ENCODE data around the gene SPCS3. TPM values are rescaled to one million over a fixed set of nuclear protein-coding genes. Genes with fewer than 3 reads are reported as not detected.
"Not testable (repeated sequence)": the region's sequence is repeated elsewhere in the genome, so short reads cannot be mapped to it uniquely, and the experiment has no call there.

The SPCS3 gene
- total RNA-seq, 2 donors from 2014 or later = 79.1 to 87.2 TPM

DNA sequence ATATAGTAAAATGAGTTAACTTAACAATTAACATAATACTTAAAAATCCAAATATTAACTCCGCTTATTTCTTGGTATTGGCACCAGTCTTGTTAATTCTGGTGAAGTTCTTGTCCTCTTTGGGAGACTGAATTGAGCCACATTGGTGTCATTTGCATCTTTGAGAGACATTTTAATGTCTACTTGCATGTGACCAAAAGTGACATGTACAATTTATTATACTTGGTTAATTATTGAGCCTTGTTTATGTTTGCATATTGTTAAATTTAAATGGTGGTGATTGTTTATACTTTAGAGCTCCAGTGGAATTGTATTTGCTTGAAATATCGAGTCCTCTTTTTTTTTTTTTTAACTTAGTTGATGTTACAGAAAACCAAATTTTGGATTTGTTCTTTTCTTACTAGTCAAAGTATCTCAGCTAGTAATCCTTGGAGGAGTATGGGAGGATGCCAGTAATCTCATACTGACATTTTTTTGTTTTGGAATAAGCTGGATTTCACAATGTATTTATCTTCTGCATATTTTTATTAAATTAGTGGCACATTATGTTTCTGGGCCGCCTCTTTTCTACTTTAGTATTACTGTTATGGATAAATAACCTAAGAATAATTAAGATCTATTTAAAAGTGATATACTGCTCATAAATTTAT is 3.9 kb downstream of the SPCS3 start:
- no peak for ATAC-seq
- TF ChIP-seq POLR2A (IDR thresholded peaks at IDR 0.05) = no peak
- TF ChIP-seq, protein P1, sequence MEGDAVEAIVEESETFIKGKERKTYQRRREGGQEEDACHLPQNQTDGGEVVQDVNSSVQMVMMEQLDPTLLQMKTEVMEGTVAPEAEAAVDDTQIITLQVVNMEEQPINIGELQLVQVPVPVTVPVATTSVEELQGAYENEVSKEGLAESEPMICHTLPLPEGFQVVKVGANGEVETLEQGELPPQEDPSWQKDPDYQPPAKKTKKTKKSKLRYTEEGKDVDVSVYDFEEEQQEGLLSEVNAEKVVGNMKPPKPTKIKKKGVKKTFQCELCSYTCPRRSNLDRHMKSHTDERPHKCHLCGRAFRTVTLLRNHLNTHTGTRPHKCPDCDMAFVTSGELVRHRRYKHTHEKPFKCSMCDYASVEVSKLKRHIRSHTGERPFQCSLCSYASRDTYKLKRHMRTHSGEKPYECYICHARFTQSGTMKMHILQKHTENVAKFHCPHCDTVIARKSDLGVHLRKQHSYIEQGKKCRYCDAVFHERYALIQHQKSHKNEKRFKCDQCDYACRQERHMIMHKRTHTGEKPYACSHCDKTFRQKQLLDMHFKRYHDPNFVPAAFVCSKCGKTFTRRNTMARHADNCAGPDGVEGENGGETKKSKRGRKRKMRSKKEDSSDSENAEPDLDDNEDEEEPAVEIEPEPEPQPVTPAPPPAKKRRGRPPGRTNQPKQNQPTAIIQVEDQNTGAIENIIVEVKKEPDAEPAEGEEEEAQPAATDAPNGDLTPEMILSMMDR (IDR thresholded peaks at IDR 0.05) = no peak
- H3K27me3 ChIP-seq = no peaks in the 10 kb centered on the region
- H3K36me3 ChIP-seq (replicated peaks in 1 of 2; ENCODE audit: insufficient read depth in 1 of 2, low read depth in 2 of 2) = no peaks in the 10 kb centered on the region
- H3K4me1 ChIP-seq = peaks cover 29% of the 10 kb centered on the region
- H3K4me3 ChIP-seq = no peak overlapping the region
- H3K9me3 ChIP-seq = no peaks in the 10 kb centered on the region
- no peak overlapping the region for H3K27ac ChIP-seq
- intact Hi-C loops (cut with DNase I) = no loop called here
- 52 to 58% methylated on average over 3 of the region's 3 CpGs for WGBS, 2 donors
- no peak for DNase-seq

DNA sequence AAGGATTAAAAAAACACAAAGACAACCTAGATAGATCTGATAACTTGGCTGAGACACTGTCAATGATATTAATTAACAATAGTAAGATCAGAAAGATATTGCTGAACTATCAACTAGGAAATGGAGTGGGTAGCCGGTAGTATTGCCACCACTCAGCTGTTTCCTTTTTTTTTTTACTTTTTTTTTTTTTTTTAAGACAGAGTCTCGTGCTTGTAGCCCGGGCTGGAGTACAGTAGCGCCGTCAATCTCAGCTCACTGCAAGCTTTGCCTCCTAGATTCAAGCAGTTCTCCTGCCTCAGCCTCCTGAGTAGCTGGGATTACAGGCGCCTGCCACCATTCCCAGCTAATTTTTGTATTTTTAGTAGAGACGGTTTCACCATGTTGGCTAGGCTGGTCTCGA is 5.1 kb downstream of the SPCS3 start:
- H3K4me3 ChIP-seq; ATAC-seq; H3K27ac ChIP-seq; intact Hi-C loops (cut with DNase I); H3K9me3 ChIP-seq; DNase-seq; H3K36me3 ChIP-seq (replicated peaks in 1 of 2; ENCODE audit: insufficient read depth in 1 of 2, low read depth in 2 of 2); H3K27me3 ChIP-seq: not testable (repeated sequence)
- 64 to 74% methylated on average over 8 of the region's 8 CpGs for WGBS, 2 donors
- H3K4me1 ChIP-seq = peaks cover 29% of the 10 kb centered on the region

DNA sequence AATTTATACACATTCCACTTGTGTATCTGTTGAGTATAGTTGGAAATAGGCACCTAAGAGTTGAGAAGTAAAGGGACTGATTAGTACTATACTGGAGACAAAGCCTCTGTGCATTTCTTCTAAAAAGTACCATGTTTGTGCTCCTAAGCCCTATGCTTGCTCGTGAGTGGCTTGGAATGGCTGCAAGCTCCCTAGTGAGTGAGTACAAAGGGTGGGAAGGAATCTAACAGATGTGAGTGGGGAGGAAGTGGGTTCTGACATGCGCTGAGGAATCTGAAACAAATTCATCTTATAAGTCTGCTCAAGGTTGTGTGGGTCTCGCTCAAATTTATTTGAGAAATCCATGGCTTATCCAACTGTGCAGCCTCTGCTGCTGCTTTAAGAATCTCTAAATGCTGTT is 13.3 kb downstream of the SPCS3 start:
- no peaks in the 10 kb centered on the region for H3K27me3 ChIP-seq
- no peak for DNase-seq
- H3K36me3 ChIP-seq (replicated peaks in 1 of 2; ENCODE audit: insufficient read depth in 1 of 2, low read depth in 2 of 2) = no peaks in the 10 kb centered on the region
- H3K4me3 ChIP-seq = no peak overlapping the region
- peaks cover 10% of the 10 kb centered on the region for H3K4me1 ChIP-seq
- intact Hi-C loops (cut with DNase I) = no loop called here
- WGBS, 2 donors = 67 to 83% methylated on average over 3 of the region's 3 CpGs
- H3K27ac ChIP-seq = no peak overlapping the region
- H3K9me3 ChIP-seq = no peaks in the 10 kb centered on the region
- no peak for TF ChIP-seq POLR2A (IDR thresholded peaks at IDR 0.05)
- TF ChIP-seq, protein P1 (IDR thresholded peaks at IDR 0.05) = no peak
- ATAC-seq = no peak

DNA sequence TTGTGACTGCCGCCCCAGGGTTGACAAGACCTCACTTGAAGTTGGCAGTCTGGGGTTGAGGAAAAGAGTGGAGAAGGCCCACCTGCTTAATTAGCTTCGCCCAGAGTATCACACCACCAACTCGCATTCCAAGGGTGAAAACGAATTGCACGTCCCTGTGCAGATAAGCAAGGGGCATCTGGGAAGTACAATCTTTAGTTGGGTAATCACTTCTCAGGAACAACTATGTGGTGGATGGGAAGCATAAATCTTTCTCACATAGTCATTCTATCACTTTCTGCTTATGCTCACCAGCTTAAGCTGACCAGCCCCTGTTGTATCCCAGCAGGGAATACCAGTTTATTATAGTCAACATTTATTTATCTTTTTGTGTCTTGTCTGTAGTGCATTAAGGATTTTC is 14.3 kb downstream of the SPCS3 start:
- Histone ChIP-seq H3K27me3 (no peaks in the 10 kb centered on the region), H3K27ac (no peak overlapping the region), H3K4me1 (peaks cover 10% of the 10 kb centered on the region), H3K9me3 (no peaks in the 10 kb centered on the region), H3K36me3 (replicated peaks in 1 of 2; ENCODE audit: insufficient read depth in 1 of 2, low read depth in 2 of 2) (no peaks in the 10 kb centered on the region), H3K4me3 (no peak overlapping the region)
- TF ChIP-seq POLR2A (IDR thresholded peaks at IDR 0.05) = no peak
- TF ChIP-seq, protein P1 (IDR thresholded peaks at IDR 0.05) = no peak
- intact Hi-C loops (cut with DNase I) = no loop called here
- no peak for DNase-seq
- WGBS, 2 donors = 64 to 69% methylated on average over 5 of the region's 5 CpGs
- ATAC-seq = no peak

DNA sequence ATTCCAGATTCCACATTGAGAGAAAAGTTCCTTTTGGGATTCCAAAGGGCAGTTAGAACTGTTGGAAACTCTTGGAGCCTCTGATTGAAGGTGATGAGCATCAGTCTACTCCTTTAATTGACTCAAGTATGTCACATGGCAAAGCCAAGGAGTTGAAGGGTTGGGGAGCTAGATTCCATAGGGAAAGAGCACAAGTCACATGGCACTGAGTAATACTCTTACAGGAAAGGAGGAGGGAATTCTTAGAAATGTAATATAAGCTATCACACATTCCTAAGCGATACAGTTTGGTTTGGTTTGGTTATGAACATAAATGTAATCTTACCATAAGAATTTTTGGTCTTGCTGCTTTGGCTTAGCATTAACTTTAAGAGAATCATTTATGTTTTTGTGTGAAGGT is 15.7 kb downstream of the SPCS3 start:
- TF ChIP-seq, protein P1 (IDR thresholded peaks at IDR 0.05) = no peak
- TF ChIP-seq POLR2A (IDR thresholded peaks at IDR 0.05) = no peak
- H3K27ac ChIP-seq = no peak overlapping the region
- 86 to 95% methylated on average over 1 of the region's 1 CpG for WGBS, 2 donors
- H3K27me3 ChIP-seq = no peaks in the 10 kb centered on the region
- intact Hi-C loops (cut with DNase I) = no loop called here
- no peak for ATAC-seq
- no peaks in the 10 kb centered on the region for H3K36me3 ChIP-seq (replicated peaks in 1 of 2; ENCODE audit: insufficient read depth in 1 of 2, low read depth in 2 of 2)
- DNase-seq = no peak
- no peak overlapping the region for H3K4me3 ChIP-seq
- no peaks in the 10 kb centered on the region for H3K9me3 ChIP-seq
- peaks cover 10% of the 10 kb centered on the region for H3K4me1 ChIP-seq
